ENCODE results near the gene CADPS.

The CADPS gene

DNA sequence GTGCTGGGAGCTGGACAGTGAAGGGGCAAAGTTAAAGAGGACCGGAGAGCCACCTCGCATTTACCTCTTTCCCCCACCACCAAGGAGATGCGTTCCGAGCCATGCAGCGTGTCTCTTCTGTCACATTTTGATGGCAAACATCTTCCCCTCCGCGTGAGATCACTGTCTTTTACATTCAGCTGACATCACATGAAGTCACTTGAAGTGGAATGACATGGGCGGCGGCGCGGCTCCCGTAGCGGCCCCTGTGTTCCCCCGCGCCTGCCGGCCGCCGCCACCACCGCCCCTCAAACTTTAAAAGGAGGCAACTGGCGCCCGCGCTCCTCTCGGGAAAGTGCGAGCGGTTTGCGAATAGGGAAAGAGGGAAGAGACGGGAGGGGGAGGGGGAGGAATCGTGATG is 502.0 kb downstream of the CADPS start, which contains the start of gene FEZF2:
FEZF2 (minus strand) TSS at position 336 of the 400 bp plus-strand sequence. CDS start 682 bp downstream, outside the sequence.
- DNase-seq (ENCODE audit: low spot score) = no peak

DNA sequence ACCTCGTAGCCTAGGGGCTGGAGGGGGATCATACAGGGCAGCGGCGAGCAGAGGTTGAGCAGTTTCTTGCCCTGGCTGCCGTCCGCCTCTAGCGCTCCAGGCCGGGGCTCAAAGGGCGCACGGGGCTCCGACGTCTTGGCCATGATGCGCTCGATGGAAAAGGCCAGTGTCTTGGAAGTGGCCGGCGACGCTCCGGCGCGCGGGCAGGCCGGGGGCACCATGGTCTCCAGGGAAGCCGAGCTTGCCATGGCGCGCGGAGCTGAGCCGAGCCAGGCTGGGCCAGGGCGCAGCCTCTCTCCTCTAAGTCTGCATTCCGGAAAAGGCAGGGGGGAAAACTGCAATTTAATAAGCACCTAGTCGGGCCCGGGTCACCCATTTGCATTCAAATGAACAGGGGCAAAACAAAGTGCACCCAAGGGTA is 502.6 kb downstream of the CADPS start:
- no peak for DNase-seq (ENCODE audit: low spot score)

DNA sequence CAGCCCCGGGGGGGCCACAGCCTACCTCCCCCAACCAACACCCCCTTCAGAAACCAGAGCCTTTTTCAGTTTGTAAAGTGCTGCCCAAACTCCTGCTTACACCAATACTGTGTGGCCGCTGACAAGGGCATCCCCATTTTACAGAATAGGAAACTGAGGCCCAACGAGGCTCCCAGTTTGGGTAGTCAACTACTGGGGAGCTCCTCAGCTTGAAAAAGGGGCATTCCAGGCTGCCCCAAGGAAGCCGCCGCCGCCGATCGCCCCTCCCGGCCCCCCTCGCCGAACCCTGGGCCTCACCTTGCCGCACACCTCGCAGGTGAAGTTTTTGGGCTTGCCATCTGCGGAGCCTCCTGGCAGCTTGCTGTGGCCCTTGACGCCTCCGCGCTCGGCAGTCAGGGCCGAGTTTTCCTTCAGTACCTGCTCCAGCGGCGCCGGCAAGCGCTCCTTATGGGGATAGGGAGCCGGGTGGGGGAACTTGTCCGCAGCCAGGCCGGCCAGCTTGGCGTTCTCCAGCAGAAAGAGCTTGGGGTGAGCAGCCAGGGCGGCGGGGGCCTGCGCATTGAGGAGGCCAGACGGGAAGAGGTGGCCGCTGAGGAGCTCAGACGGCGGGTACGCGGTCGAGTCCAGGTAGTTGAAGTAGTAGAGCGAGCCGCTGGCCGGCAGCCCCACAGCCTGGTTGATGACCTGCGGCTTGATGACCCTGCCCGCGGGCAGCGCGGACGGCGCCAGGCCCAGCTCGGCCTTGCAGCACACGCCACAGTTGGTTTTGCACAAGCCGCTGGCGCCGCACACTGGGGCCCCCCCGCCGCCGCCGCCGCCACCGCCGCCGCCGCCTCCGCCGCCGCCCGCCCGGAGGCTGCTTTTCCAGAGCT is 503.3 kb downstream of the CADPS start:
- DNase-seq (ENCODE audit: low spot score) = no peak

DNA sequence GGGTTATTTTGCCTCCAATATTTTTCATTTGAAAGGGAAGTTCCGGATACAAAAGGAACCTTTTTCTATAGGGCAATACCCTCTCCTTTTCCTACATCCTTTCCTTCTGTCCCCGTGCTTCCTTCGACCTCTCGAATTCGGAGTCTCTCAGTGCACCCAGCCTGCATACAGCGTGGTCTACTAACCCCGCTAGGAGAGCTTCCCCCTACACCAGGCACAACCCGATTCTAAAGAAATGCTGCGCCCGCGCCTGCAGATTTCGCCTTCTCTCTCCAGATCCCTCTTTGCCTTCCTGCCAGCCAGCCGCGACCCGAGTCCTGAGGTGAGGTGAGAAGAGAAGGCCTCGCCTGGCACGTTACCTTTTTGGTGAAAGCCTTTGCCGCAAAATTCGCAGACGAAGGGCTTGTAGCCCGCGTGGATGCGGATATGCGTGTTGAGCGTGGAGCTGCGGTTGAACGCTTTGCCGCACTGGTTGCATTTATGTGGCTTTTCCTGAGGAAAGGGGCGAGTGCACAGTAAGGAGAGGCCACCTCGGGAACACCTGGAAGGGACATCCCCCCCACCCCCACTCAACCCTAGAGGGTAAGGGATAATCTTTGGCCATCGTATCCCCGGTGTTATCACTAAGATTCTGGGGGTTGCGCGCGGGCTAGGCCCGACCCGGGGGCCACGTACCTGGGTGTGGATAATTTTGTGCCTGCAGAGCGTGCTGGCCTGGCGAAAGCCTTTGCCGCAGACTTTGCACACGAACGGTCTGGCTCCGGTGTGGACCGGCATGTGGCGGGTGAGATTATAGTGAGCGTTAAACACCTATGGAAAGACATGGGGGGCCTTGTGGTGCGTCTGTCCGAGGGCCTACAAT is 504.1 kb downstream of the CADPS start:
- DNase-seq (ENCODE audit: low spot score) = no peak

DNA sequence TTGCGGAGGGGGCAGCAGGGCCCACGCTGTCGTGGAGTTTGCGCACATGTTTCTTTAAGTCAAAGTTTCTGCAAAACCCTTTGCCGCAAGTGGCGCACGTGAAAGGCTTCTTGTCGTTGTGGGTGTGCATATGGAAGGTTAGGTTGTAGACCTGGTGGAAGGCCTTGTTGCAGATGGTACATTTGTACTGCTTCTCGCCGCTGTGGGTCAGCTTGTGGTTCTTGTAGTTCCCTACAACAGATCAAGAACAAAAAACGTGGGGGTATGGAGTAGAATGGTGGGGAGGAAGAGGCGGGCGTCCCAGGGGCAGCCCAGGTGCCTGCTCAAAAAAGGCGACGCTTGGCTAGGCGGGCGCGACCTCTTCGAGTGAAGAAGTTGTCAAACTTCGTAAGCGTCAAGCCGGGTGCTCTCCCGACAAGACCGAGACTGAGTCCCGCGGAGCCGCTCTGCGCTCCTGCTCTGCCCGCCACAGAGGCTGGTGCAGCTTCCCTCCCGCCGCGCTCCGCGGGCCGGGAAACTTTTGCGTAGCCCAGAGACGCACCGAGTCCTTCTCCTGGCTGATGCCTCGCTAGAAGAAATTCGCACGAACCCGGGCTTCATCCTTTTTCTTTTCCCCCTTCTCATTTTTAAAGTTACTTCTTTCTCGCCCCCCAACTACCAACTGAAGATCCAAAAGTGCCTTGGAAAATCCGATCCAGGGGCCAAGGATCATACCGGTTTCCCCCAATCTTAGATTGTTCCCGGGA is 504.9 kb downstream of the CADPS start:
- DNase-seq (ENCODE audit: low spot score) = no peak

DNA sequence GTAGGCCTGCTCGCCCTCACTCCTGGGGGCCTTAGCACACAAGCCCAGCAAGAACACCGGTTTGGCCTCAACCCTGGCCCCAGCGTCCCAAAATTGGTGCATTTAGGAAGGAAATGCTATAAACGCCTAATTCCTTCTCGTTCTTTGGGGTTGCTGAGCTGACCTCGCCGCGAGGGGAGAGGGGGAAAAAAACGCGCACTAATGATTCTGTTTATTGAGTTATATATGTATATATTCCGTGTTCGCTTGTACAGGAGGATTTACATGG is 505.8 kb downstream of the CADPS start:
- DNase-seq (ENCODE audit: low spot score) = no peak

DNA sequence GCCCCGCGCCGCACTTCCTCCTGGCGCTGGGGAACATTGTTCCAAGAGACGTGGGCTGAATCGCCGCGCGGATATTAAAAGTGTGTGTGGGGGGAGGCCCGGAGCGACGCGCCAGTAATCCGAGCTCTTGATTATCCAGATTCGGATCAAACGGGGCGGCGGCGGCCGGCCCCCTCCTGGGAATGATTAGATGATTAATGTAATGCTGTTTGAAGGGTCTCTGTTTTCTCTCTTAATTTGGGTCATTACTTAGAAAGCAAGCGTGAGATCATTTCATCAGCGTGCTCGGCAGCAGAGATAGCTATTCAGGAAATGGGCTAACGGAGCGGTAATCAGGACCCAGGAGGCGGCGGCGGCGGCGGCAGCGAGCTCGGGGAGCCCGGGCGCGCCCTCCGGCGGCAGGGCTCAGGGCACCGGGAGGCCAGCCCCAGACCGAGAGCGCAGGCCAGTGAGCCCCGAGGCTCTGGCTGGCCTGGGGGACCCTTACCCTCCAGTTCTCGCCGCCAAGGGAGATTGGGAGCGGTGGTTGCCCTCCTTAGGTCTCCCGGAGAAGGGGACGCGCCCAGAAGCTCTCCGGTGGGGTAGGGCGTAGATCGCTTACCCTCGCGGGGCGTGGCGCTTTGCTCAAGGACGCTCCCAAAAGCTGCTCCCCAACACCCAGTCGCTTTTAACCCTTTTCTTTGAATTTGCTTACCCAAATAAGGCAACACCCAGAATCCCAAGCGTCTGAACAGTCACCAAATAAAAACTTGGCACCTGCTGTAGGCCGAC is 506.3 kb downstream of the CADPS start:
- no peak for DNase-seq (ENCODE audit: low spot score)

DNA sequence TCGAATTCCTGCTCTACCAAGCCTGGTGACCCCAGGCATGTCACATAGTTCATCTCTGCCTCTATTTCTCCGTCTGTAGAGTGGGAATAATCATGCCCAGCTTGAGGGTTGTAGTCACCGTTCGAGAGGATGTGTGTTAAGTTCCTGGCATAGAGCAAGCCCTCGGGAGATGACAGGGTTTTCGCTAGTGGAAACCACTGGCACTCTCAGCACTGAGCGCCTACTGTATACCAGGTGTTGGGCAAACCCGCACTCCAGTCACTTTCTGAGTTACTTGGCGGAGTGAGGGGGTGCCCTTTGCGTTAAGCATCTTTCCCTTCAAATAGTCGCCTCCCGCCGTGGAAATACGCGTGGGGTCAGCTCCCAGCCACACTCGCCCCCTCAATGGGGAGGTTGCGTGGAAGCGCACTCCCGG is 506.9 kb downstream of the CADPS start:
- no peak for DNase-seq (ENCODE audit: low spot score)

DNA sequence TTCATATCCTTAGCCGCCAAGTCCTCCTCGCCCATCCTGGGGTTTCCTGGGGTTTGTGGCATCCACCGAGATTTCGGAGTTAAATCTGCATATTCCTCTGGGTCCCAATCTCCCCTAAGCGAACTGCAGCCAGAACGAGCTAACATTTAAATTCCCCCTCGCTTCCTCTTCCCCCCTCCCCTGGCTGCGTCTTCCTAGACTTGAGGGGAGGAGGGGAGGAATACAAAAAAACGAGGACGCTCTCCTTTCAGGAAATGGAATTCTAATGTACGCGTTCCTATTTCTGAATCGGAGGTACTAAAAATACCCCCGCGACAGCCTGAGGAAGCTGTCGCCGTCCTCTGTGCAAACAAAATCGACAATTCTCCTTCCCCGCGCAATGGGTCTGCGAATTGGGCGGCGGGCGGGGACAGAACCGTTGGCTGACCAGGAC is 507.4 kb downstream of the CADPS start:
- no peak for DNase-seq (ENCODE audit: low spot score)

DNA sequence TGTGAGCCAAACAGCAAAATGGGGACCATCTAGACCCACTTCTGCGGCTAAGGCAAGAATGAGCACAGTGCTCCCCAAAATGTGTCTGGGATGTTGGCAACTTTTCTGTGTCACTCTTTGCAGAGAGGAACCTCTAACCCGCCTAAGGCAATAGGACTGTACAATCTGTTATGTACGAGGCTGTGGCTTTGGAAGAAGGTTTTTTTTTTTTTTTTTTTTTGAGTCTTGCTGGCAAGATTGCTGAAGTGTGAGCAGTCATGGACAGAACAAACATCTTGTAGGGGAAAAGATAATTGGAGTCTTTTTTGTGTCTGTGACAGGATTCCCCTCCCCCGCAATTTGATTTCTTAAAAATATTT is 509.1 kb downstream of the CADPS start:
- DNase-seq (ENCODE audit: low spot score) = no peak

DNA sequence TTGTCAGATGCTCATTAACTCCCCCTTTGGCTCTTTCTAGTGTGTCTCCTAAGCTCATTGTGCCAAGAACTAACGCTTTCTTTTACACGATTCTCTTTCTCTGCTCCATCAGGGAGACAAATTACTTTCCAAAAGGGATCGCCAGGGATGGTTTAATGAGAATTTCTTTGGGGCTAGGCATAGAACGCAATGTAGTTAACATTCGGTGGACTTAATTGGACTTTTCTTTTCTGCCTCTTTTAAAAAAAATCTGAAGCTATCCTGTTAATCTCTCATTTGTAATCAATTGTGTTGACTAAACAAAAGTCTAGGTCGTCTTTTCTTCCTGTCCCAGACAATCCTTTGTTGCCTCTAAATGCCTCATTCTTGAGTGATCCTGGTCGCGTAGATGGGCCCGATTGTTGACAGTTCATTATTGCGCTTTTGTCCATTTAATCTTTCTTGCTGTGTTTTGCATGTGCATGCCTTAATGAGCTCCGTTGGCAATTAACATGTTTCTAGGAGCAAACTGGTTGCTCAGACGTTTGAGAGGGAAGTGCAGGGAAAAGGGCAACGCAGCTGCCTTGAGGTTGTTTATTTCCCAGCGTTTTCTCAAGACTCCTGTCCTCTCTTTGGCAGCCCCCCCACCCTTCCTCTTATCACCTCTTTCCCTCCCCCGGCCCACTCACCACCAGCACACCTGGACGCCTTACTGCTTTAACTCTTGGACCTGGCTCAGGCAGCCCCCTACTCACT is 509.7 kb downstream of the CADPS start:
- DNase-seq (ENCODE audit: low spot score) = no peak

DNA sequence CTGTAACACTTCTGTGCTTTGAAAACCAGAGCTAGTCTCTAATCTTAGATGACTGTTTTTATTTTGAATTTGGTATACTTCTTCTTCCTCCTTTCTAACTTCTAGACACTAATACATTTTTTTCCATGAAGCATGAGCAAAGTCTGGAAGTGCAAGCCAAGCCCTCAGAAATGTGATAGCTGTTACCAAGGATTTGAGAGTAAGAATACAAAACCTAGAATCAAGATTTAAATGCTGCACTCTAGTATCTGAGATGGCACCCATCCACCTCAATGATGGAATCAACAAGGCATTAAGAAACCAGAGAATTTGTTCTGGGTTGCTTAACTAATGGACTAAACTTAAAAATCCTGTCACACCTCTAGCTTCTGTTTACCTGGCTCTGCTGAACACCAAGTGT is 511.0 kb downstream of the CADPS start:
- no peak for DNase-seq (ENCODE audit: low spot score)

DNA sequence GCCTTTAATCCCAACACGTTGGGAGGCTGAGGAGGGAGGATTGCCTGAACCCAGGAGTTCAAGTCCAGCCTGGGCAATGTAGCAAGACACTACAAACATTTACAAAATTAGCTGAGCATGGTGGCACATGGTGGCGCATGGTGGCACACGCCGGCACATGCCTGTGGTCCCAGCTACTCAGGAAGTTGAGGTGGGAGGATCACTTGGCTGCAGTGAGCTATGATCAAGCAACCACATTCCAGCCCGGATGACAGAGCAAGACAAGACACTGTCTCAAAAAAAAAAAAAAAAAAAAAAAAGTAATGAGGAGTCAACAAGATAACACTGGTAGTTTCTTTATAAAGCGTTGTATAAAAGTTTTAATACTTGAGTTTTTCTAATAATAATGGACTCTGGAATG is 511.9 kb downstream of the CADPS start:
- no peak for DNase-seq (ENCODE audit: low spot score)

DNA sequence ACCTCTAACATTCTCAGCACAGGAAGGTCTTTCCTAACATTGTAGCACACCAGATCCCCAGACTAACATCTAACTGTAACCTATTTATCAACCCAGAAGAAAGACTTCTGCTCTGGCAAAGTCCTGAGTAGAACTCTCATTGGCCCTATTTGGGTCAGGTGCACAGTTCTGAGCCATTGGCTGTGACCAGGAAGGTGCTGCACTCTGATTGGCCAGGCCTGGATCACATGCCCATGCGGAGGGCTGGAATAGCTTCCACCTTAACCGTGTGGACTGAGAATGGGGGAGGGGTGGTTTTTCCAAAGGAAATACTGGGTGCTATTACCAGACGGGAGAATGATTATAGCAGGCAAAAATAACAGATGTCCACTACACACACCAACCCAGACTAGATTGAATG is 513.4 kb downstream of the CADPS start:
- DNase-seq (ENCODE audit: low spot score) = no peak

DNA sequence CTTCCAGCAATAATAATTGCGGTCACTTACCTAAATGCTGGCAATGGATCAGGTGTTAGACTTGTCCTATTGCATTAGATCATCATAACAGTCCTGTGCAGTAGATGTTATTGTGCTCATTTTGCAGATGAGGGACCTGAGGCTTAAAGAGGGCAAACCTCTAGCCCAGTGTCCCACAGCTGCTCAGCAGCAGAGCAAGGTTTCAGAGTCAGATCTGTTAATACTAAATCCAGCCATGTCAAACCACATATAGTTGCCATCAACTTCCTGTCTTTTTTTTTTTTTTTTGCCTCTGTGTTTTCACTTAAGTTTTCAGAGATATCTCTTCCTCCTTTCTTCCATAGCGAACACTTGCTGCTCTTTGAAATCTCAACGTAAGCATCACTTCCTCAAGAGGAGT is 514.0 kb downstream of the CADPS start:
- DNase-seq (ENCODE audit: low spot score) = no peak

DNA sequence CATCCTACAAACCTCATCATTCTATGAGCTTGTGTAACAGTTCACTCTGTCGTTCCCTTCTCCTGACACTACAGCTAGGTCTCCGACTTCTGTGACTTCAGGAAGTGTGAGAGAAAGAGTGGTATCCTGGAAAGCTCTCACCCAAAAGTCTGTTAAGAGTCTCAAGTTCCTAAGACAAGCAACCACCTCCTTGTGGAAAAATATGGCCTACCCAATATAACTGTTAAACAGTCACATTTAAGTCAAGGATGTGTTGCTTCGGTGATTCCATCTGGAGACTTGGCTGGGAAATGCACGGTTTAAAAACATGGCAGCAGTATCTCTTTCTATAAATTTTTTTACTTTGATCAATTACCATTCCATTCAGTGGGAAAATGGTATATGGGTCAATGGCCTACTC is 515.7 kb downstream of the CADPS start:
- DNase-seq (ENCODE audit: low spot score) = no peak

DNA sequence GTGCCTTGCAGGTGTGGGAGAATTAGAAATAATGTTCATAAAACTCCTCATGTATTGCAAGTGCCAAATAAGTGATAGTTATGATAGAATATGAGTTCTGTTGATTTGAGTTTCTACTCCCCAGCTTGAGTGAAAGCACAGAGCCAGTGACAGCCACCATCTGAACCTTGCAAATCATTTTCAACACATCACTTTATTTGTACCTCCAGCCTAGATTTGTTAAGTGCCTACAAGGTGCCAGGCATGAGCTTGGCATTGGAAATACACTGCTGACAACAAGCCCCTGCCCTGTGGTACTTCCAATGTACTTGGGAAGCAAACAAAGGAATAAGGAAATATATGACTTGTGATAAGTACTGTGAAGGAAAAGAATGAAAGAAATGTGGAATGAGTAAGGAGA is 518.9 kb downstream of the CADPS start:
- DNase-seq (ENCODE audit: low spot score) = no peak

DNA sequence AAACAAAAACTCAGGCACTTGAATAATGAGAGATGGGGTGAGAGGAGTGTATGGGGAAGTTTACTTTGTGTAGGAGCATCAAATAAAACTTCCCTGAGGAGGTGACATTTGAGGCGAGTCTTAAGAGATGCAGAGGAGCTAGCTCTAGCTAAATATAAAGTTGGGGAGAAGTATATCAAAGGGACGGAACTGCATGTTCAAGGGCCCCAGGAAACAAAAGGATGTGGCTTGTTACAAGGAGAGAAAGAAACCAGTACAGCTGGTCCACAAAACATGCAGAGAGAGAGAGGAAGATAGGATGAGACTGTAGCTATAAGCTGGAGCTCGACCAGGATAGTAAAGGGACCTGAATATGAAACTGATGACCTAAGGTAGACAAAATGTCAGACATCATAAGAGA is 519.5 kb downstream of the CADPS start:
- DNase-seq (ENCODE audit: low spot score) = no peak
